D341Med (cell line): Measurements from ENCODE around the gene UPK2.
A peak's percentile ranks its signal among the peaks of the same experiment; 100 is the strongest.
"Not testable (repeated sequence)": the region's sequence is repeated elsewhere in the genome, so short reads cannot be mapped to it uniquely, and the experiment has no call there.

Experiments used
- DNase-seq: peaks from one replicate; pipeline ENCODE4 v3.0.0; 2012; ENCODE audit warnings: low spot score

UPK2 gene

DNA sequence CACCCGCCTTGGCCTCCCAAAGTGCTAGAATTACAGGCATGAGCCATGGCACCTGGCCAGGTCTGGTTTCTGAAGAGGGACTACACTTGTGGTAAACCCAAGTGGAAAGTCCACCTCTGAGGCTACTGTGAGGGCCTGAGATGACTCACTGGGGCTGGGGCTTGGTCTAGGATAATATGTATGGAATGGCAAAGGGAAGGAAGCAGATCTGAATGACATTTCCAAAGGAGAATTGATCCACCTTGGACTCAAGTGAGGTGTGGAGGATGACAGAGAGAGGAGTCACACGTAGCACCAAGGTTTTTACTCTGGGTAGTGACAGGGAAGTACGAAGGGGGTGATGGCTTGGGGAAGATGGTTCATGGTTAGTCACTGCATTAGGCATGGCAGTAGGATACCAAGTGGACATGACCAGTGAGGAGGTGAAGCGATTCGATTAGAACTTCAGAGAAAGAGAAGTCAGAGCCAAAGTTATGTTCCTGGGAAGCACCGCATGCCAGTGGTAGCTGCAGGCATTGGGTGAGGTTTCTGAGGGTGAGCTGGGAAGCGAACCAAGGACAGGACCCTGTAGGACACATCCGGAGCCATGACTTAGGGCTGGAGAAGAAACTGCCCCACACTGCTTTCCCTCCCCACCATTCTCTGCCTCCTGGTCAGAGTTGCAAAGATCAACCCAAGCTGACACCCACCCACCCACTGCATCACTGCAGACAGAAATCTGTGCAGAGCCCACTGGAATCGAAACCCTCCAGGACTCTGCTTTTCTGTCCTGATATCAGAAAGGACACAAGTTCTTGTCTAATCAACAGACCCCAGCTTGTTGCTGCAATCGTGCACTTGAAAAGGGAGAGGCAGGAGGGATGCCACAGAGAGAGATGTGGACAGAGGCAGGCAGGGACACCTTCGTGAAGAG, 17.4 kb upstream of the UPK2 start:
- no peak for DNase-seq

DNA sequence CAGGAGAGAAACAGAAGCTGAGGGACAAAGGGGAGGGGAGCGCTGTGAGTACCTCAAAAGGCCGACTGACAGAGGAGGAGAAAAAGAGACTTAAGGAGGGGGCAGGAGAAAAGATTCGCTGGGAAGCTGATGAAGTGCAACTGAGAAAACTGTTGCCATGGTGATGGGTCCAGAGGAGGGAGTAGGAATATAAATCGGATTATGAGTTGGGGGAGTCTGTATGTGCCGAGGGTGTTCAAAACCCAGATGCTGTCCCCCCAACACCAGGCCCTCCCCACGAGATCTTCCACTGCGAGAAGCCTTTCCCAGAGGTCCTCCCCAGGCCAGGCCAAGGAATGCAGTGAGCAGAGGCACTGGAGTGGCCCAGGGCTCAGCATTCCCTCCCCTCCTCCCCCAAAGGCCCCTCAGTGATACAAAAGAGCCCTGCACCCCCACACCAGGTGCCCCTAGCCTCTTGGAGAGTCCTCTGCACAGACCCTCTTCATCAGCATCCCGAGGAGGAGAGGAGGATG, 16.6 kb upstream of the UPK2 start:
- no peak for DNase-seq

DNA sequence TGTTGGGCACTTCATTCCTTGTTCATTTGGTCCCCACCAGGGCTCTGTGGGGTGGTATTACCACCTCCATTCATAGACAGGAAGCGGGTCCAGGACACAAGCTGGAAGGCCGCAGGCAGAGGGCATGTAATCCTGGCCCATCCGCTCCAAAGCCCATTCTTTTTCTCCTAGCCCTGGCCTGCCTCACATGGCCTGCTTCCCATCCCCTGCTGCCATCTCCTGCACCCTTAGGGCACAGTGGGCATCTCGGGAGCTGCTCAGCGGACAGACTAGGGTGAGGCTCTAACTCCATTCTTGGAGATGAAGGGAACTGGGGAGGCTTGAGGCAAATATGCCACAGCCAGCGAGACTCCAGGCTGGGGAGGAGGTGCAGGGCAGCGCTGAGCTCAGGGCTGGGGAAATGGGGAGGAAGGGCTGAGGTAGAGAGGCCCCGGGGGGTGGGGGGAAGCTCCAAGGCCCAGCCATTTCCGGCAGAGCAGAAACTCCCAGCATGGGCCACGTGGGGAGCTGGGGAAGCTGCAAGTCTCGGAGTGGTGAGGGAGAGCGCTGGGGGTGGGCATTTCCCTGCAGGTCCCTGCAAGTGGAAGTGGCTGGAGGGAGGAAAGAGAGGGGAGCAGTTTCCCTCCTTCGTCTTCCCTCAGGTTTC, 16.0 kb upstream of the UPK2 start:
- DNase-seq, result peak; percentile 23

DNA sequence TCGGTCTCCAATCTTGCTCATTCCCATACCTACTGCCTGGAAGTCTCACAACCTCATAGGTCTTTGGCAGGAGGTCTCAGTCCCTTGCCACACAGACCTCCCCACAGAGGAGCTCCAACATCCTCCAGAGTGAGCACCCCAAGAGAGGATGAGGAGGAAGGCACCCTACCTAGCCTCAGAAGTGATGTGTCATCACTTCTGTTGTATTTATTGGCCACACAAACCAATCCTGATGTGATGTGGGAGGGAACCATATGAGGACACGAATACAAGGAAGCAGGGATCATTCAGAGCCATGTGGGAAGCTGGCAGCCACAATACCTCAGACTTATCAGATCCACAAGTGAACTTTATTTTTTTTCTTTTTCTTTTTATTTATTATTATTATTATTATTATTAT, 9.0 kb upstream of the UPK2 start:
- DNase-seq, result no peak

DNA sequence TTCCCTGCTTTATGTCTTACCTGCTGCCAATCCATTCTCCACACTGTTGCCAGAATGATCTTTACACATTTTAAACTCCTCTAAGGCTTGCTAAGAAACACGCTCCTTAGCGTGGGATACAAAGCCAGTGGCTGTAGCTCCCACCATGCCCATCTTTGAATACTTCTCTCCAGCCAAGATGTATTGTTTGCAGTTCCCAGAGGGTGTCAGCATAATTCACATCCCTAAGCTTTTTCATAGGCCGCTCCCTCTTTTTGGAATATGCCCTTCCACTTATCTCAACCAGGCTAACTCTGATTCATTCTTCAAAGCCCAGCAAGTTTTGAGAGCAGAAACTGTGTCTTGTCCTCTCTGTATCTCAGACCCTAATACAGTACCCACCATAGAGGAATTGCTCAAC, 8.1 kb upstream of the UPK2 start:
- no peak for DNase-seq

DNA sequence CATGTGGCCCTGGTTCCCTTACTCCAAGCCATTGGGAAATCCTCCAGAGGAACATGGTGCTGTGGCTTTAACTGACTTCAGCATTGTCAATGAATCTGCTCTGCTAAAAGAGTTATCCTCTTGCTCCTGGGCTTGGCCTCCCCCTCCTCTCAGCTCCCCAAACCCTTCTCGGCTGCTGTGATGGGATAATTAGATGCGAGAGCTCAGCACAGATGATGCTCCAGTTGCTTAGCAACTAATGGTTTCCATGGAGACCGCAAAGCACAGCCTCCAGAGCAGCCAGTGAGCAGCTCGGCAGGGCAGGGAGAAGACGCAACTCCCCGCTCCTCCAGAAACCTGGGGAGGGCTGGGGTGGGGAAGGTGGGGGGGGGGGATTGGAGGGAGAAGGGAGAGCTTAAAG, 2.8 kb upstream of the UPK2 start:
- DNase-seq, result peak; percentile 64

DNA sequence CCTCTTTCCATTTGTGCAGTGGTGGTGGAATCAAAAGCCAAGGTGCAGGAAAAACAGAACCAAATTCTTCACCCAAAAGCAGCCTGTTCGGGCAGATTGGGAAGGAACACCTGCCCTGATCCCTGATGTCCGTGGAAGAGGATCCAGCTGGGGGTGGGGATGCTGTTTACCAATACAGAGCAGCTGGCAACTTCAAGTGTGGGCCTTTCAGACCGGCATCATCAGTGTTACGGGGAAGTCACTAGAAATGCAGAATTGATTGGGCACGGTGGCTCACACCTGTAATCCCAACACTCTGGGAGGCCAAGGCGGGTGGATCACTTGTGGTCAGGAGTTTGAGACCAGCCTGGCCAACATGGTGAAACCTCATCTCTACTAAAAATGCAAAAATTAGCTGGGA, 2.1 kb upstream of the UPK2 start:
- not testable (repeated sequence) for DNase-seq

DNA sequence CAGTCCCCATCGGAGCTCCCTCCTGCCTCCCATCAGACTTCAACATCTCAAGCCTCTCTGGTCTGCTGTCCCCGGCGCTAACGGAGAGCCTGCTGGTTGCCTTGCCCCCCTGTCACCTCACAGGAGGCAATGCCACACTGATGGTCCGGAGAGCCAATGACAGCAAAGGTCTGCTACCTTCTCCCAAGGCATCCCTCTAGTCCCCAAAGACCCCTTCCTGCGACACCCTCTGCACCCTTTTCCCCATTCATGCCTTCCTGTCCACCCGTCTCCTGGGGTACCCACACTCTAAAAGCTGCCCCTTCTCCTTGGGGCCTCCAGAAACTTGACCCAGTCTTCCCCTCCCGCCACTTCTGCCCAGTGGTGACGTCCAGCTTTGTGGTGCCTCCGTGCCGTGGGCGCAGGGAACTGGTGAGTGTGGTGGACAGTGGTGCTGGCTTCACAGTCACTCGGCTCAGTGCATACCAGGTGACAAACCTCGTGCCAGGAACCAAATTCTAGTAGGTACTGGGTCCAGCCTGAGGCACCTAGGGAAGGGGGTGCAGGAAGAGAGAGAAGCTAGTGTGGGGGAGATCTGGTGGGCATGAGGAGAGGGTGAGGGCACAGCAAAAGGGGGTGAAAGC, 860 bp downstream of the UPK2 start:
- no peak for DNase-seq

DNA sequence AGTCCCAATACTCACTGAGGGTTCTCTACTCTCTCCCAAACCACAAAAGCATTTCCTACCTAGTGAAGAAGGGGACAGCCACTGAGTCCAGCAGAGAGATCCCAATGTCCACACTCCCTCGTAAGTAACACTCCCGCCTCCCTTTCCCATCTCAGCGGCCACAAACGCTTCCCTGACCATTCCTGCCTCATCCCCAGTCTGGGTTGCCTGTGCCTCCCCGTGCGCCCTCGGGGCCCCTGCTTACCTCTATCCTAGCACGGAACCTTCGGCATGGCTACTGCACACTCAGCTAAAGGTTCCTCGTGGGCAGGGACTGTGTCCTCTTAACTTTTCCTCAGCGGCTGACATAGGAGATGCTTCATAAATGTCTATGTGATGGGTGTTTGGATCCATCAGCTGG, 1.5 kb downstream of the UPK2 start:
- no peak for DNase-seq

DNA sequence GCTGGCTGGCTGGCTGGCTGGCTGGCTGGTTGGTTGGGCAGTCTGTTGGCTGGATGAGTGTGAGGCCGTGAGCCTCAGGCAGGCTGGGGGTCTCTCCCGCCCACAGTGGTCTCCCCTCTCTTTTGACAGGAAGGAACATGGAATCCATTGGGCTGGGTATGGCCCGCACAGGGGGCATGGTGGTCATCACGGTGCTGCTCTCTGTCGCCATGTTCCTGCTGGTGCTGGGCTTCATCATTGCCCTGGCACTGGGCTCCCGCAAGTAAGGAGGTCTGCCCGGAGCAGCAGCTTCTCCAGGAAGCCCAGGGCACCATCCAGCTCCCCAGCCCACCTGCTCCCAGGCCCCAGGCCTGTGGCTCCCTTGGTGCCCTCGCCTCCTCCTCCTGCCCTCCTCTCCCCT, 1.9 kb downstream of the UPK2 start:
- no peak for DNase-seq

DNA sequence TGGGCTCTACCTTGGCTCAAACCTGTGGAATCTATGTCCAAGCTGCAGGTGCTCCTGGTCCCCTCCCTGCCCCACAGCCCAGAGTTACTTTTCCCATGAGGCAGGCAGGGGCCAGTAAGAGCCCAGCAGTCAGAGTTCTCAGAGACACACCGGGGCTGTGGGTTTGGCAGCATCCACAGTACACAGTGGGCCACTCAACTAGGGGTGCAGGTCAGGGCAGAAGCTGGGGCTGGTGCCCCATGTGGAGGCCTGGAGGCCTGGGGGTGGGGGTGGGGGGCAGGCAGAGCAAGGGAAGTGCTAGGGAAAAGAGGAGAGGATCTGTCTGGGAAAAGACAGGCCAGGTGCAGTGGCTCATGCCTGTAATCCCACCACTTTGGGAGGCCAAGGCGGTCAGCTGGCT, 2.5 kb downstream of the UPK2 start:
- DNase-seq, result no peak

DNA sequence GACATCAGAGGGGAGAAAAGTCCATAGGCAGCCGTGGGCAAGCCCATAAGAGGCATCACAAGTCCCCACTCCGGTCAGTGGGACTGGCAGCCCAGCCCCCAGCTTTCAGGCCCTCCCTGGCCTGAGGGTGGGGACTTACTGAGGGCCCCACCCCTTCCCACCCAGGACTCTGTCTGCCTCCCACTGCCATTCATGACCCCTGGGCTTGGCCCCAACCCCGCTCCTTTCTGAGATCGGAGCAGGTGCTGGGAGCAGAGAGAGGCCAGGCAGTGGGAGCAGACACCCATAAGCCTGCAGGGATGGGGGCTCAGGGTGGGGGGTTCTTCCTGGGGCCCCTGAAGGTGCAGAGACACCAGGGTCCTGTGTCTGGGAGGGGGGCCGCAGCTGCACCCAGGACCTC, 5.1 kb downstream of the UPK2 start:
- DNase-seq, result no peak

DNA sequence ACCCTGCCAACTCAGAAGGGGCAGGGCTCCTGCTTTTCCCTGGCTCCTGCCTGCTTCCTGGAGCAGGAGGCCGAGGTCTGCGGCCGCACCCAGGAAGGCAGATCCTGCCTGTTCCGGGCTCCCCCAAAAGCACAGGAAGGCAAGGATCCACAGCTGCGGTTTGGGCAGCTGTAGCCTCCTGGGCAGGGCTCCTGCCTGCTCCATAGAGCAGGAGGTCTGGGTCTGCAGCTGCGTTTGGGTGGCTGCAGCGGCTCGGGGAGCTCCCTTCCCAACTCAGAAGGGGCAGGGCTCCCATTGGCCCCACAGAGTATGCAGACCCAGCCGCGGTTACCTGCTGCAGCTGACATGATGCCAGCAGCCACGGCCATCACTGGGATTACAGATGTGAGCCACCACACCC, 5.5 kb downstream of the UPK2 start:
- no peak for DNase-seq

DNA sequence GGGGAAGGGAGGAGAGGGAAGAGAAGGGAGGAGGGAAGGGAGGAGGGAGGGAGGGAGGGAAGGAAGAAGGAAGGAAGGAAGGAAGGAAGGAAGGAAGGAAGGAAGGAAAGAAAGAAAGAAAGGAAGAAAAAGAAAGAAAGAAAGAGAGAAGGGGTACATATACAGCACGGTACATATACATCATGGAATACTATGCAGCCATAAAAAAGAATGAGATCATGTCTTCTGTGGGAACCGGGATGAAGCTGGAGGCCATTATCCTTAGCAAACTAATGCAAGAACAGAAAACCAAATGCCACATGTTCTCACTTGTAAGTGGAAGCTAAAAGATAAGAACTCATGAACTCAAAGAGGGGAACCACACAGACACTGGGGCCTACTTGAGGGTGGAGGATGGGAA, 13.4 kb downstream of the UPK2 start:
- not testable (repeated sequence) for DNase-seq

DNA sequence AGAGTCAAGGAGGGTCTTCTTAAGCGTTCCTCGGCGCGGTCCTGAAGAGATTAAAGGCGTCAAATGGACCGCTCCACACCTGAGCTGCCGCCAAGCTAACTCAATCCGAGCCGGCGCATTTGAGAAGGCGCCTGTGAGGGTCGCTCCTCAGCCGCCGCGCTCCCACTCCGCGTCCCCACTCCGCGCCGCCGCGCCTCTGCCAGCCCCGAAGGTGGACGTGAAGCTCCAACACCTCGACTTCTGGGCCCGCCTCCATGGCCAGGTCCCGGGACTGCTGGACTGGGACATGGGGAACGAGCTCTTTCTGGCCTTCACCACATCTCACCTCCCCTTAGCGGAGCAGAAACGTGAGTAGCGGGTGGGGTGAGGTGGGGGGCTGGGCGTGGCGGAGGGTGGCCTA, 15.5 kb downstream of the UPK2 start, which contains the start of gene FOXR1:
Gene FOXR1, plus strand, starts transcription at position 116 of the 400 bp plus-strand sequence. Its CDS starts 171 bp downstream, at position 287.
- DNase-seq, result no peak

DNA sequence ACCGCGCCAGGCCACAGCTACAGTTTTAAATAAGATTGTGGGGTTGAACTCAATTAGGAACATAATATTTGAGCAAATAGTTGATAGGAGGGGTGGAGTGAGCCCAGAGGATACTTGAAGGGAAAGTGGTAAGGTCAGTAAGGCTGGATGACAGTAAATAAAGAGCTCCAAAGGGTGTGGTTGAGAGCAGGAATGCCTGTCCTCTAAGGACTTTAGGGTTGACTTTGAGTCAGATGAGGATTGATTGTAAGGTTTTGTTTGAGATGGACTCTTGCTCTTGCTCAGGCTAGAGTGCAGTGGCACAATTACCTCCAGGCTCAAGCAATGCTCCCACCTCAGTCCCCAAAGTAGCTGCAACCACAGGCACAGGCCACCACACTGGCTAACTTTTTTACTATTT, 17.9 kb downstream of the UPK2 start:
- no peak for DNase-seq

DNA sequence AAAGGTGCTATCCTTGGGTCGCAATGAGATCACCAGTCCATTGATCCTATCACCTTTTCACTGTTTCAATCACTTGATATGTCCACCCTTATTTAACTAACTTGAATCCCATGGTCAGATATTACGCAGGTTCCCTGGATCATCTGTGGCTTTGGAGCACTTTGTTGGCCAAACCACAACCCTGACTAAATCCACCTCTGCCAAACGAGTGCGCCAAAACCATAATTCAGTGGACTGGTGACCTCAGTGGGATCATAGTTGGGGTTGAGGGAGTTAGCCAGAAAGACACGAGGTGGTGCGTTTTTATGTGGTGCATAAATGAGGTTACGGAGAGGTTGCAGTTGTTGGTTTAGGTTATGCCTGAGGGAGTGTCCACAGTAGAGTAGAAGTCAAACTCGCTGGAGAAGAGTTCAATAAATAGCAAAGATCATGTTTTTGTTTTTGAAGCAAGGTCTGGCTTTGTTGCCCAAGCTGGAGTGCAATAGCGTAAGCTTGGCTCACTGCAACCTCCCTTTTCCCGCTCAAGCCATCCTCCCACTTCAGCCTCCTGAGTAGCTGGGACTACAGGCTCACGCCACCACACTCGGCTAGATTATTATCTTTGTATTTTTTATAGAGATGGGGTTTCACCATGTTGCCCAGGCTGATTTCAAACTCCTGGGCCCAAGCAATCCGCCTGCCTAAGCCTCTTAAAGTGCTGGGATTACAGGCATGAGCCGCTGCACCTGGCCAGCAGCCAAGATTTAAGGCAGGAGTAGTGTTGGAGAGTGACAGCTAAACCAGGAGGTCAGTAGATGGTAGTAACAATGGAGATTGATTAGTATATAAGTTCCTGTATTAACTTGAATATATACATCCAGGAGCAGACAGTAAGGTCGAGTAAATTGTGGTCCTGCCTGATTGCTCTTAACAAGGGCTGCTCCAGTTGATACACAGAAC, 19.9 kb downstream of the UPK2 start:
- peak; percentile 61 for DNase-seq

DNA sequence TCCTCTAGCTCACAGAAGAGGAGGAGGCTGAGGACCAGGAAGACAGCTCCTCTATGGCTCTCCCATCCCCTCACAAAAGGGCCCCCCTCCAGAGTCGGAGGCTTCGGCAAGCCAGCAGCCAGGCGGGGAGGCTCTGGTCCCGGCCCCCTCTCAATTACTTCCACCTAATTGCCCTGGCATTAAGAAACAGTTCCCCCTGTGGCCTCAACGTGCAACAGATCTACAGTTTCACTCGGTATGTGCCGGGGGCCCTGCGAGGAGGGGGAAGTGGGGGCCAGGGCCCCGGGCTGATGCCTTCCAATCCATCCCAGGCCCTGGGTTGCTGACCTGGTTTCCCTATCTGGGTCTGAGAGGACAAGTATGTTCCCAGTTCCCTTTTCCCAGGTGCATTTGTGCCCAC, 23.3 kb downstream of the UPK2 start:
- no peak for DNase-seq

DNA sequence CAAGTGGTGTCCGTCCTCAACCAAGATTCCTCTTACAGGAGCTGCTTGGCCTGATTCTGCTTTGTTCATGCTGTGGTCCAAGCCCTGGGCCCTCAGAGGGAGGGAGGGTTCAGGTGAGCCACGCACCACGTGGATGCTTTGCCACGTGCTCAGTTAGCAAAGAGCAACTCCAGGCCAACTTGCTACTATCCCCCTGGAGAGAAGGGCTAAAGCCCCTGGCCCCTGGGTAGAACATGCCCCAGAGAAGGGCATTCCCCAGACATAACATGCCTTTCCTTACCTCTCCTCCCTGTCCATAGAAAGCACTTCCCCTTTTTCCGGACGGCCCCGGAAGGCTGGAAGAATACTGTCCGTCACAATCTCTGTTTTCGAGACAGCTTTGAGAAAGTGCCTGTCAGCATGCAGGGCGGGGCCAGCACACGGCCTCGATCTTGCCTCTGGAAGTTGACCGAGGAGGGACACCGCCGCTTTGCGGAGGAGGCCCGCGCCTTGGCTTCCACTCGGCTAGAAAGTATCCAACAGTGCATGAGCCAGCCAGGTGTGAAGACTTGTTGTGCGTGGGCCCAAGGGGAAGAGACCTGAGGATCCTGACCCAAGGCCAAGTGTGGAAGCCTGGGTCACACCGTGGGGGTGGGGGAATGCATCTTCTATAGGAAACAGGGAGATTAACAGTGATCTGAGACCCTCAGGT, 24.2 kb downstream of the UPK2 start:
- no peak for DNase-seq

DNA sequence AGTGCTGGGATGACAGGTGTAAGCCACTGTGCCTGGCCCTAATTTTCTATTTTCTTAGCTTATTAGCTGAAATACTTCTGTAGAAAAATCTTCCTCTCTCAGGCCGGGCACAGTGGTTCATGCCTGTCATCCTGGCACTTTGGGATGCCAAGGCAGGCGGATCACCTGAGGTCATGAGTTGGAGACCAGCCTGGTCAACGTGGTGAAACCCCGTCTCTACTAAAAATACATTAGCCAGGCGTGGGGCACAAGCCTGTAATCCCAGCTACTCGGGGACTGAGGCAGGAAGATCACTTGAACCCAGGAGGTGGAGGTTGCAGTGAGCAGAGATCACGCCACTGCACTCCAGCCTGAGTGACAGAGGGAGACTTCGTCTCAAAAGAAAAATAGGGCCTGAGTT, 28.2 kb downstream of the UPK2 start:
- not testable (repeated sequence) for DNase-seq

DNA sequence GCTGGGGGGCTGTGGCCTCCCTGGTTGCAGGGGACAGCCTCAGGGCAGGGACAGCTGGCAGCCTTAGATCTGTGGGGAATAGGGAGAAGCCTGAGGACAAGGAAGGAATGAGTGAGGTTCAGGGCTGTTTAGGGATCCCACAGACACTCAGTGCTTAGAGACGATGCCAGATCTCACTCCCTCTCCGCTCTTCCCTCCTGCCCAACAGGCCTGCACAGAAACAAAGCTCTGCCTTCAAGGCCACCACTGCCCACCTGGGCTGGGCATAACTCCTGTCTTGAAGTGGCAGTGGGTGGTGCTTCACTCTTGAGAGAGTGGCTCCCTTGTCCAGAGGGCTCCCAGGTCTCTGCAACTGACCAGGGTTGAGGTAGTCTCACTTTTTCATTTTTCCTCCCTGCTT, 28.7 kb downstream of the UPK2 start:
- no peak for DNase-seq
